Panc1 (cell line): ENCODE data around the gene TMEM229B.

ENCODE experiments used
- POLR2AphosphoS5 ChIP-seq: IDR thresholded peaks from 2 replicates; pipeline ENCODE4 v1.6.1; 2012; ENCODE audit warnings: mild to moderate bottlenecking, low read depth, low read length, moderate library complexity
- SIN3A ChIP-seq: IDR thresholded peaks from 2 replicates; pipeline ENCODE4 v1.6.1; 2012; ENCODE audit warnings: low read depth, mild to moderate bottlenecking, low read length, moderate library complexity, borderline replicate concordance; ENCODE audit not compliant: insufficient read depth
- TCF7L2 ChIP-seq: IDR thresholded peaks from 2 replicates; pipeline ENCODE4 v1.6.1; 2011; ENCODE audit warnings: mild to moderate bottlenecking, low read depth, low read length, inconsistent platforms
- TF ChIP-seq, protein P1 (sequence below): fragments of 450-650 bp; IDR thresholded peaks from 2 replicates; pipeline ENCODE4 v1.5.1; 2017; ENCODE audit warnings: mild to moderate bottlenecking
- TF ChIP-seq, protein P2 (sequence below), 2 experiments: IDR thresholded peaks; 2 replicates each; pipeline ENCODE4 v1.6.1; 2011 to 2012; ENCODE audit warnings: low read depth in 2 of 2, control low read depth in 1 of 2, low read length in 1 of 2, mild to moderate bottlenecking in 1 of 2, moderate library complexity in 1 of 2; ENCODE audit not compliant: insufficient read depth in 1 of 2

DNA sequence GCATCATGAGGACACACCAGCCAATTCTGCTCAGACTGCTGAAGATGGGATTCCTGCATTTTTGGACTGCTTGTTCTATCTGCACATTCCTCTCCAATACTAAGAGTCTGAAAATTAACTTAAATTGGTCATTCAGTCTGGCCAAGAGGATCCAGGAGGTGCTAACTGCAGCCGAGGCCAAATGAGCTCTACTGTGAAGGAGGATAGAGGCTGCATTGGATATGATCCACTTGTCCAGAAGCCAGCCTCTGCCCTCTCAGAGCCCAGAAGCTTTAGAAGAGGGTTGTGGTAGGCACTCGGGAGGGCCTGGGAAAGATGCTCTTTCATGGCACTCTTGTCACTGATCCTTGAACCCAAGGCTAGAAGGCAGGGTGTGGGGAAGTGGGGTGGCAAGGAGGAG is 39.4 kb downstream of the TMEM229B start:
- TF ChIP-seq, protein P1, sequence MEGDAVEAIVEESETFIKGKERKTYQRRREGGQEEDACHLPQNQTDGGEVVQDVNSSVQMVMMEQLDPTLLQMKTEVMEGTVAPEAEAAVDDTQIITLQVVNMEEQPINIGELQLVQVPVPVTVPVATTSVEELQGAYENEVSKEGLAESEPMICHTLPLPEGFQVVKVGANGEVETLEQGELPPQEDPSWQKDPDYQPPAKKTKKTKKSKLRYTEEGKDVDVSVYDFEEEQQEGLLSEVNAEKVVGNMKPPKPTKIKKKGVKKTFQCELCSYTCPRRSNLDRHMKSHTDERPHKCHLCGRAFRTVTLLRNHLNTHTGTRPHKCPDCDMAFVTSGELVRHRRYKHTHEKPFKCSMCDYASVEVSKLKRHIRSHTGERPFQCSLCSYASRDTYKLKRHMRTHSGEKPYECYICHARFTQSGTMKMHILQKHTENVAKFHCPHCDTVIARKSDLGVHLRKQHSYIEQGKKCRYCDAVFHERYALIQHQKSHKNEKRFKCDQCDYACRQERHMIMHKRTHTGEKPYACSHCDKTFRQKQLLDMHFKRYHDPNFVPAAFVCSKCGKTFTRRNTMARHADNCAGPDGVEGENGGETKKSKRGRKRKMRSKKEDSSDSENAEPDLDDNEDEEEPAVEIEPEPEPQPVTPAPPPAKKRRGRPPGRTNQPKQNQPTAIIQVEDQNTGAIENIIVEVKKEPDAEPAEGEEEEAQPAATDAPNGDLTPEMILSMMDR = no peak
- TF ChIP-seq POLR2AphosphoS5 (no peak), SIN3A (no peak), TCF7L2 (no peak)
- TF ChIP-seq, protein P2, sequence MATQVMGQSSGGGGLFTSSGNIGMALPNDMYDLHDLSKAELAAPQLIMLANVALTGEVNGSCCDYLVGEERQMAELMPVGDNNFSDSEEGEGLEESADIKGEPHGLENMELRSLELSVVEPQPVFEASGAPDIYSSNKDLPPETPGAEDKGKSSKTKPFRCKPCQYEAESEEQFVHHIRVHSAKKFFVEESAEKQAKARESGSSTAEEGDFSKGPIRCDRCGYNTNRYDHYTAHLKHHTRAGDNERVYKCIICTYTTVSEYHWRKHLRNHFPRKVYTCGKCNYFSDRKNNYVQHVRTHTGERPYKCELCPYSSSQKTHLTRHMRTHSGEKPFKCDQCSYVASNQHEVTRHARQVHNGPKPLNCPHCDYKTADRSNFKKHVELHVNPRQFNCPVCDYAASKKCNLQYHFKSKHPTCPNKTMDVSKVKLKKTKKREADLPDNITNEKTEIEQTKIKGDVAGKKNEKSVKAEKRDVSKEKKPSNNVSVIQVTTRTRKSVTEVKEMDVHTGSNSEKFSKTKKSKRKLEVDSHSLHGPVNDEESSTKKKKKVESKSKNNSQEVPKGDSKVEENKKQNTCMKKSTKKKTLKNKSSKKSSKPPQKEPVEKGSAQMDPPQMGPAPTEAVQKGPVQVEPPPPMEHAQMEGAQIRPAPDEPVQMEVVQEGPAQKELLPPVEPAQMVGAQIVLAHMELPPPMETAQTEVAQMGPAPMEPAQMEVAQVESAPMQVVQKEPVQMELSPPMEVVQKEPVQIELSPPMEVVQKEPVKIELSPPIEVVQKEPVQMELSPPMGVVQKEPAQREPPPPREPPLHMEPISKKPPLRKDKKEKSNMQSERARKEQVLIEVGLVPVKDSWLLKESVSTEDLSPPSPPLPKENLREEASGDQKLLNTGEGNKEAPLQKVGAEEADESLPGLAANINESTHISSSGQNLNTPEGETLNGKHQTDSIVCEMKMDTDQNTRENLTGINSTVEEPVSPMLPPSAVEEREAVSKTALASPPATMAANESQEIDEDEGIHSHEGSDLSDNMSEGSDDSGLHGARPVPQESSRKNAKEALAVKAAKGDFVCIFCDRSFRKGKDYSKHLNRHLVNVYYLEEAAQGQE (IDR thresholded peaks at IDR 0.05; ENCODE audit: insufficient read depth in 1 of 2, low read depth in 2 of 2, low read length in 1 of 2) = no peak
